ENCODE results near the gene EPHB2.
A peak's percentile ranks its signal among the peaks of the same experiment; 100 is the strongest.

Gene EPHB2

DNA sequence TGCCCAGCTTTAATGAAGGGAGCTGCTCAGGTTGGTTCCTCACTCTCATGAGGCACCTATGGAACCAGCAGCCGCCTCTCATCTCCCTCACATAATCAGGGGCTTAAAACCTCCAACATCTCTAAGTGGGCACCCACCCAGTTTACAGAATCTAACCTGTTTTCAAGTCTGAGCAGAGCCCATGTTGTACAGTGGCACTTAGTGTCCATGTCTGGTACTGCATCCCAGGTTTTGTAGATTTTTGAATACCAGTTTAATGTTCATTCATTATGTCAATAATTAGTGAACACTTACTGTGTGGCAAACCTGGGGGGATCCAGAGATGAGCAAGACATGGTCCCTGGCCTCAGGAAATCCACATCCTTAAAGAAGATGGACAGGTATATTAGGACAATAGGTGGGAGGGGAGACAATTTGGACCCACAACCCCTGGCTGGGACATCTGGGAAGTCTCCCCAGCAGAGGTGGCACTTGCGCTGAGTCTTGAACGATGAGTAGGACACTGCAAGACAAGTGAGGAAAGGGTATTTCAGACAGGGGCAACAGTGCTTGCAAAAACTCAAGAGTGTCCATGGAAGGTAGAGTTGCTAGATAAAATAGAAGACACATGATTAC, 178.7 kb downstream of the EPHB2 start:
- DNase-seq = peak; percentile 26 to 54 (median 45)

DNA sequence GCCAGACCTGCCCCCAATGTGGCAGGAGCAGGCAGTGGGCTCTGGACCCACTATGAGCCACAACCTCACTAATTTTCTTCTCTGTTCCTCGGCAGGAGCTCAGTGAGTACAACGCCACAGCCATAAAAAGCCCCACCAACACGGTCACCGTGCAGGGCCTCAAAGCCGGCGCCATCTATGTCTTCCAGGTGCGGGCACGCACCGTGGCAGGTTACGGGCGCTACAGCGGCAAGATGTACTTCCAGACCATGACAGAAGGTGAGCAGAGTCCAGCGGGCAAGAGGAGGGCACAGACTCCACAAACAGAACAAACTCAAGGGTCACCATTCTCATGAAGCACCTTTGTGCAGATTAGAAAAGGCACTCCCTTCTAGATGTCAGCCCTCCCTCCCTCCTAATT, 182.2 kb downstream of the EPHB2 start:
- DNase-seq = no peak

DNA sequence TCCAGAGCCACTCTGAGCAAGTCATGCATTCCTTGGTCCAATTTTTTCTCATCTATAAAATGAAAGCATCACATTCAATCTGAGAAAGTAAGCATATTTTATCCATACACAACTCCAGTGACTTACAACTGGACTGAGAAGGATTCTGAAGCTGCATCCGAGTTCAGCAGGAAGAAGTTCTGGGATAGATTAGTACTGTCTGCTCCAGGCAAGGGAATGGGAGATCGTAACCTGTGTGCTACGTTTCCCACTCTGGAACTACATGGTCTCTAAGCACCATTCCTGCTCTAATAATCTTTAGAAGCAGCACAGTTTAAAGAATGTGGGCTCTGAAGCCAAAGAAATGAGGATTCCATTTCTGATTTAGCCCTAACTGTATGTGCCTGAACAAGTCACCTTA, 182.7 kb downstream of the EPHB2 start:
- DNase-seq = no peak

DNA sequence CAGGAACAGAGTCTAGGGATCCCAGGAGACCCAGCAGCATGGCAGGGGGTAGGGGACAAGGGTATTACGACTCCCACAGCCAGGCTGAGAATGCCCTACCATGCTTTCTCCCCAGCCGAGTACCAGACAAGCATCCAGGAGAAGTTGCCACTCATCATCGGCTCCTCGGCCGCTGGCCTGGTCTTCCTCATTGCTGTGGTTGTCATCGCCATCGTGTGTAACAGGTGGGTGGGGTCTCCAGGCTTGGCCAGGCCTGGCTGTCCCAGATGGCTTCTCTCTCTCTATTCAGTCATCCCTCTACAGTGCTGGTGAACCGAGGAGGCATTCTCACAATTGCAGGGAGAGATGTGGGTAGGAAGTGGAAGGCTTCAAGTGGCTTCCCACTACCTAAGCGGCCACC, 184.7 kb downstream of the EPHB2 start:
- no peak for DNase-seq

DNA sequence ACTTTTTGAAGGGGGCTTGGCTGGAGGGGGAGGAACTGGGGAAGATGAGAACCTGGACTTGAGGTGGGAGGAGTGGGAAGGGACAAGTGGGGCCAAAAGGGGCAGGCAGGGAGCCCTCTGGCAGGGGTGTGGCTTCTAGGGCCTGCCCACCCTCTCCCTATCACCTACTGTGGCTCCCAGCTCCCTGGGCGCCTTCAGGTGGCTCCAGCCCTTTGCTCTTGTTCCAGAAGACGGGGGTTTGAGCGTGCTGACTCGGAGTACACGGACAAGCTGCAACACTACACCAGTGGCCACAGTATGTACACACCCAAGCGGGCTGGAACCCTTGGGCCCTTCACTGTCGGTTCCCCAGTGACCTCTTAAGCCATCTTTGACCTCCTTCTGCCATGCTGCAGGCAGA, 185.5 kb downstream of the EPHB2 start:
- DNase-seq = no peak

DNA sequence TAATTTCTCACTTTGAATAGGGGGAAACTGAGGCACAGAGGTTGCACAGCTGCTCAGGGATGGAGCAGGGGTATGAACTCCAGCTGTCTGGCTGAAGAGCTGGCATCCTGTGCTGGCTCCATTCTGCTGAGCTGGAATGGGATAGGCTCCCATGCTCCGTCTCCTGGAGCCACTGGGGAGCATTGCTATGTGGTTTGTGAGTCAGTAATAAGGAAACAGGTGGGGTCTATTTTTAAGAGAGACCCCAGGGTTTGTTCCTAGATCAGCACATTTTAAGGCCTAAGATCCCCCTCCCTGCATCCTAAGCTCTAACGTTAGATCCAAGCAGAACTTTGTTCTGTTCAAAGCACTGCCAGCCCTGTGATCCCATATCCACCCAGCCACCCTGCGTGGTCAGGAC, 189.8 kb downstream of the EPHB2 start:
- DNase-seq = no peak

DNA sequence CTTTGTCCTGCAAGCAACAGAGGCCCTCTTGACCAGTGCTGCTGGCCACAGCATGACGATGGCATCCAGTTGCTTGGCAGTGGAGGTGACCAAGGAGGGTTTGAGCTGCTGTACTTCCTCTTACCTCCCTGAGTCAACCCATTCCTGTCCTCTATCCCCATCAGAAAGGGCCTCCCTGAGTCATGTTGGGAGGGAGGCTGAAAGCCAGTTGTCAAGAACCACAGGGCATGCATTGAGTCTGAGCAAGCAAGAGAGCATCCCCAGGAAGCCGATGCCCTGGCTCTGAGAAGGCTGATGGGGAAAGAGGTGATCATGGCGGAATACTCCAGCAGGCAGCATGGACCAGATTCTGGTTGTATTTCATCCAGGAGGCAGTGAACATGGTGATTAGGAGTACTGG, 192.5 kb downstream of the EPHB2 start:
- no peak for DNase-seq

DNA sequence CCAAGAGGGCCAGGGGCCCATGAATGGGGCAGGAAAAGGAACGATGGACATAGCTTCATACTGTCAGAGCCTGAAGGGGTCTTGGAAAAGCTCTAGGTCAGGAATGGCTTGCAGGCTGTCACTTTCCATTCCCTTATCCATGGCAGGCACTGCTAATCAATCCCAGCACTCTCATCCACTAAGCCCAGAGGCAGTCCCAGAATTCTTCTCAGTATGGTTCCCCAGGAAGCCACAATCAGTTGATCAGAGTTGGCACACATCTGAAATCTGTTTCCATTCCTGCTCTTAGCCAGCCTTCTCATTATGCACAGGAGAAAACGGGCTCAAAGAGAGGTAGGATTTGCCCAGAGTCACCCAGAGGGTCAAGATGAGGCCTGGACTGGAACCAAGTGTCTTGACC, 196.3 kb downstream of the EPHB2 start:
- no peak for DNase-seq

DNA sequence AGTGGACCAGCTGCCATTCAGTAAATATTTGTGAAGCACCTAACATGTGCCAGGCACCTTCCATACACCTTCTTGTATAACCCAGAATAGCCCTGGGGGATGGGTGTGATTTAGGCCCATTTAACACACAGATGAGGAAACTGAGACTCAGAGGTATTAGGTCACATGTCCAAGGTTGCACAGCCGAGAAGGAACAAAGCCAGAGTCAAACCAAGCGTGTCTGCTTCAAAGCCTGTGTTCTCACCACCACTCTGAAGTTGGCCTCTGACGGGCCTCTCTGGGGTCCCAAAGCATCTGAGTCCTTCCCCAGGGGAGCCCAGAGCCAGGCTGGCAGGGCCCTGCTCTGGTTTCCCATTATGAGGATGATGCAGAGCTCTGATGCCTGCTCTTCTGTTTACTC, 196.9 kb downstream of the EPHB2 start:
- DNase-seq = no peak

DNA sequence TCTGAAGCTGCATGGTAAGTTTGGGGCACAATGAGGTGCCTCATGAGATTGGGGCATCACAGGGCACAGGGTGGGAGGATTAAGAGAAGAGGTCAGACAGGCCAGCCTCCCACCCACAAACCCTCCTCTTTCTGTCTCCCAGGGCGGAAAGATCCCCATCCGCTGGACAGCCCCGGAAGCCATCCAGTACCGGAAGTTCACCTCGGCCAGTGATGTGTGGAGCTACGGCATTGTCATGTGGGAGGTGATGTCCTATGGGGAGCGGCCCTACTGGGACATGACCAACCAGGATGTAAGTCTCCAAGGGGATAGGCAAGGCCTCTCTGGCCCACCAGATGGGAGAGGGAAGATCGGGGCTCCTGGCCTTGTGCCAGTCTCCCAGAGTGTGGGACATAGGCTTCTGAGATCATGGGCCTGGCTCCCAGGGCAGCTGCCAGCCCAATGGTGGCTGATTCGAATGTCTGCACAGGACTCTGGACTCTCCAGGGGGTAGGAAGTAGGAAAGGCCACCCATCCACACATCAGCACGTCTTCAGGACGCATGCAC, 198.3 kb downstream of the EPHB2 start:
- no peak for DNase-seq

DNA sequence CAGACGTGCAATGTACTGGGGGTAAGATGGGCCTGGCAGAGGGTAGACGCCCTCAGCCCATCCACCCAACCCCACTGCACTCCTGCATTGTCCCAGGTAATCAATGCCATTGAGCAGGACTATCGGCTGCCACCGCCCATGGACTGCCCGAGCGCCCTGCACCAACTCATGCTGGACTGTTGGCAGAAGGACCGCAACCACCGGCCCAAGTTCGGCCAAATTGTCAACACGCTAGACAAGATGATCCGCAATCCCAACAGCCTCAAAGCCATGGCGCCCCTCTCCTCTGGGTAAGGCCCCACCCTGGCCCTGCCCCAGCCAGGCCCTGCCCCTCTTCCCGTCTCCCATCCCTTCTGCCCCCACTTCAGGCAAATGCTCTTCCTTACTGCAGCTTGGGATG, 199.6 kb downstream of the EPHB2 start:
- DNase-seq = no peak

DNA sequence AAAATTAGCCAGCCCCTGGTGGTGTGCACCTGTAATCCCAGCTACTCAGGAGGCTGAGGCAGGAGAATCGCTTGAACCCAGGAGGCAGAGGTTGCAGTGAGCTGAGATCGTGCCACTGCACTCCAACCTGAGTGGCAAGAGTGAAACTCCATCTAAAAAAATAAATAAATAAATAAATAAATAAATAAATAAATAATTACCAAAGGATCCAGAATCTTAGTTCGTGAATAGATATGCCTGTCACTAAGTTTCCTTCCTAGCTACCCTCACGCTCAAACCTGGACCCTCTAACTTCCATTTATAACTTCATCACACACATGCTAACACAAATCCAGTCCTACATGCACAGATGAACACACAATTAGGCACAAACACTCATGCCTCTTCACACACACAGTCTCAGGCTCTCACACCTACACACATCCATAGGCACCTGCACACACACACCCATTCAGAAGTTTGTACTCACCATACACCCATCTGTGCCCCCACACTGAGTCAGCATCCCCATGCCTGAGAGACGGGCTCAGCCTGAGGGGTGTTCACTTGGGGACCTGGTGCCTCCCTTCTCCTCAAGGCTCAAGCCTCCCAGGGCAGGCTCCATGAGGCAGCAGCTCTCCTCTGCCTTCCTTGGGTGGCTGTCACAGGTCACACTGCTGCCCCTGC, 200.5 kb downstream of the EPHB2 start:
- no peak for DNase-seq

DNA sequence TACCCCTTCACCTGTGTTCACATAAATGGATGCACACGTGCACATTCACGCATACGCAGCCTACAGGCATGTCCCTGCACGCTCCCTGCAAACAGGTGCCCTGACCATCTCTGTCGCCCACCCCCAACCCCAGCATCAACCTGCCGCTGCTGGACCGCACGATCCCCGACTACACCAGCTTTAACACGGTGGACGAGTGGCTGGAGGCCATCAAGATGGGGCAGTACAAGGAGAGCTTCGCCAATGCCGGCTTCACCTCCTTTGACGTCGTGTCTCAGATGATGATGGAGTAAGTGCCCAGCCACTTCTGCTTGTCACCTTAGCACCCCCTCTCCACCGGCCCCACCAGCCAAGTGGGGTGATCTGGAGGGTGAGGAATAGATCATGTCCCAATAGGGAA, 201.7 kb downstream of the EPHB2 start:
- DNase-seq = no peak

DNA sequence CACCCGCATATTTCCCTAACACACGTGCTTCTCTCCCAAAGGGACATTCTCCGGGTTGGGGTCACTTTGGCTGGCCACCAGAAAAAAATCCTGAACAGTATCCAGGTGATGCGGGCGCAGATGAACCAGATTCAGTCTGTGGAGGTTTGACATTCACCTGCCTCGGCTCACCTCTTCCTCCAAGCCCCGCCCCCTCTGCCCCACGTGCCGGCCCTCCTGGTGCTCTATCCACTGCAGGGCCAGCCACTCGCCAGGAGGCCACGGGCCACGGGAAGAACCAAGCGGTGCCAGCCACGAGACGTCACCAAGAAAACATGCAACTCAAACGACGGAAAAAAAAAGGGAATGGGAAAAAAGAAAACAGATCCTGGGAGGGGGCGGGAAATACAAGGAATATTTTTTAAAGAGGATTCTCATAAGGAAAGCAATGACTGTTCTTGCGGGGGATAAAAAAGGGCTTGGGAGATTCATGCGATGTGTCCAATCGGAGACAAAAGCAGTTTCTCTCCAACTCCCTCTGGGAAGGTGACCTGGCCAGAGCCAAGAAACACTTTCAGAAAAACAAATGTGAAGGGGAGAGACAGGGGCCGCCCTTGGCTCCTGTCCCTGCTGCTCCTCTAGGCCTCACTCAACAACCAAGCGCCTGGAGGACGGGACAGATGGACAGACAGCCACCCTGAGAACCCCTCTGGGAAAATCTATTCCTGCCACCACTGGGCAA, 202.9 kb downstream of the EPHB2 start:
- DNase-seq = no peak

DNA sequence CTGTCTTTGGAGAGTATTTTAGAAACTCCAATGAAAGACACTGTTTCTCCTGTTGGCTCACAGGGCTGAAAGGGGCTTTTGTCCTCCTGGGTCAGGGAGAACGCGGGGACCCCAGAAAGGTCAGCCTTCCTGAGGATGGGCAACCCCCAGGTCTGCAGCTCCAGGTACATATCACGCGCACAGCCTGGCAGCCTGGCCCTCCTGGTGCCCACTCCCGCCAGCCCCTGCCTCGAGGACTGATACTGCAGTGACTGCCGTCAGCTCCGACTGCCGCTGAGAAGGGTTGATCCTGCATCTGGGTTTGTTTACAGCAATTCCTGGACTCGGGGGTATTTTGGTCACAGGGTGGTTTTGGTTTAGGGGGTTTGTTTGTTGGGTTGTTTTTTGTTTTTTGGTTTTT, 203.5 kb downstream of the EPHB2 start:
- no peak for DNase-seq

DNA sequence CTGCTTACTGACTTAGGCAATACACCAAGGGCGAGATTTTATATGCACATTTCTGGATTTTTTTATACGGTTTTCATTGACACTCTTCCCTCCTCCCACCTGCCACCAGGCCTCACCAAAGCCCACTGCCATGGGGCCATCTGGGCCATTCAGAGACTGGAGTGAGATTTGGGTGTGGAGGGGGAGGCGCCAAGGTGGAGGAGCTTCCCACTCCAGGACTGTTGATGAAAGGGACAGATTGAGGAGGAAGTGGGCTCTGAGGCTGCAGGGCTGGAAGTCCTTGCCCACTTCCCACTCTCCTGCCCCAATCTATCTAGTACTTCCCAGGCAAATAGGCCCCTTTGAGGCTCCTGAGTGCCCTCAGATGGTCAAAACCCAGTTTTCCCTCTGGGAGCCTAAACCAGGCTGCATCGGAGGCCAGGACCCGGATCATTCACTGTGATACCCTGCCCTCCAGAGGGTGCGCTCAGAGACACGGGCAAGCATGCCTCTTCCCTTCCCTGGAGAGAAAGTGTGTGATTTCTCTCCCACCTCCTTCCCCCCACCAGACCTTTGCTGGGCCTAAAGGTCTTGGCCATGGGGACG, 204.1 kb downstream of the EPHB2 start:
- DNase-seq = no peak

DNA sequence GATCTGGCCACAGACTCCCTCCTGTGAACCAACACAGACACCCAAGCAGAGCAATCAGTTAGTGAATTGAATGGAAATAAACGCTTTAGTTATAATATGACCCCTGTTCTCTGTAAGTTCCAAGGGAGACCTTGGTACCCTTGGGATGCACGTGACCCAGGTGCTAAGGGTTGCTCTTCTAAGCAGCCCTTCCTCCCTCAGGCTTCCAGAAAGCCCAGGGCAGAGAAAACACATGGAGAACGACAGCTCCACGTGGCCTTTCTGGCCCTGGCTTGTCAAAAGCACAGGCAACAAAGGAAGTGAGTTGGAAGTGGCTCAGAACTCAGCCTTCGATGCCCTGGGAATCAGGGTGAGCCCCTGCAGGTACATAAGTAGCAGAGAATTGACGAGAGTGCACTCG, 204.6 kb downstream of the EPHB2 start:
- no peak for DNase-seq

DNA sequence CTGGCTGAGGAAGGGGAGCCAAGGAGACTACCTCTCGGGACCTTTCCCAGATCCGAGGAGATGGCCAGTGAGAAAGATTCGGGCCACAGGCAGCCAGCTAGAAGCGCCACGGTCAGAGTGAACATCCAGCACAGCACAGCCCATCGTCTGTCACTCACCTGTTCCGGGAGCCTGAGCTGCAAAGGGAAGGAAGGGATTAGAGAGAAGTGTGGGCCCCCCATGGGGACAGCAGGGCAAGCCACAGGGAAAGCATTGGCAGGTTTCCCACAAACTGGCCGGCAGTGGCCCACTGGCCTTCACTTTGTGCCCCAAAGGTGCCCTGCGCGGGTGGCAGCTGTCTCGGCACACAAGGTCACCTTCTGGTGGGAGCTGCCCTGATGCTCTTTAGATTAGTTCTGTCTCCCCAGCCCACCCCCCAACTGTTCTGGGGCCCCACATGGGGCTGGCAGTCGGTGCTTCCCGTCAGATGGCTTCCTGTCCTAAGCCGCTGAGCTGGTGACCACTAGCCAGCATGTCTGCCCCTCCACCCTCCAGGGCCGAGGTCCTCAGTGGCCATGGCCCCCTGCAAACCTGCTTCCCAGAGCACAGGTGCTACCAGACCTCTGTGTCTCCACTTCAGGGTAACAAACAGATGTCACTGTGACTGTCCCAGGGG, 205.3 kb downstream of the EPHB2 start:
- no peak for DNase-seq

DNA sequence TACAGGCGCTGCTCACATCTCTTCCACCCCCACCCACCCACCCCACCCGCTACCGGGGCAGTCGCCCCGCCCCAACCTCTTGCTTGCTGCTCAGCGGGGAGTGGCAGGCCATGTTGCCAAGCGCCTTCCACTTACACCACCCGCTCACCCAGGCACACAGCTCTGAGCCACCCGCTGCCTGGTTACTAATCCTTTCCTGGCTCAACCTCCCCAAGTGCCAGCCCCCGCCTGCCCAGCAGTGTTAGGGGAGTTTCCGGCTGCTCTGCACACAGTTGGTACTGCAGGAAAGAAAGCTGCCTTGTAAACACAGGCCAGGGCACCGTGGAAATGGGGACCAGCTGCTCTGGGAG, 205.8 kb downstream of the EPHB2 start:
- DNase-seq = no peak

DNA sequence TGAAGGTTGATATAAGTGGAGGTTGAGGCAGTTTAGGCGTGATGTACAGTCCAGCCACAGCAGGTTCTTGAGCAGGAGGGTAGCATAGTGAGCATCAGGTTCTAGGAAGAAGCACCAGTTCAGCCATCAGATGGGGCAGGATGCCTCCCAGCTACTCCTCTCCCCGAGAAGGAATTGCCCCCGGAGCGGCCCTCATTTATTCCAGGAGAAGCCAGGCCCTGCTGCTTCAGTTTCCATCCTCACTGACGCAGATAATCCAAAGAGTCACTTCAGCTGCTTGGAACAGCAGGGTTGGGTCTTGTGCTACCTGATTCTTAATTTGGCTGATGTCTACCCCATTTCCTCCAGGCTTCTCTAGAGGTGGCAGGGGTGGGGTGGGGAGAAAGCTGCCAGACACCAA, 207.3 kb downstream of the EPHB2 start:
- no peak for DNase-seq

DNA sequence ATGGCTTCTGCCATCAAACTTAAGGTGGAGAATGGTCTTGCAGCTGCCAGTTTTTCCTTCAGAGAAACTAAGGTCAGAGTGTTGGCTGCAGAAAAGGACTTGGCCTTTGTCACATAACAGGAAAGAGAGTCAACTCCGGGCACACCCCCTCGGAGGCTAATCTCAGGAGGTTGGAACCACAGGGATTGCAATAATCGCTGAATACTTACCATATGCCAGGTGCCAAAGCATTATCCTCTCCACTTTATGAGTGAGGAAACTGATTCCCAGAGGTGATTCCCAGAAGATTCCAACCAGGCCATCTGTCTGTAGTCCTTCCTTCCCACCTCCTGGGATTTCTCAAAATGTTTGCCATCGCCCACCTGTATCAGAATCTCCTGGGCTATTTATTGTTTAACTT, 208.0 kb downstream of the EPHB2 start:
- DNase-seq = no peak

DNA sequence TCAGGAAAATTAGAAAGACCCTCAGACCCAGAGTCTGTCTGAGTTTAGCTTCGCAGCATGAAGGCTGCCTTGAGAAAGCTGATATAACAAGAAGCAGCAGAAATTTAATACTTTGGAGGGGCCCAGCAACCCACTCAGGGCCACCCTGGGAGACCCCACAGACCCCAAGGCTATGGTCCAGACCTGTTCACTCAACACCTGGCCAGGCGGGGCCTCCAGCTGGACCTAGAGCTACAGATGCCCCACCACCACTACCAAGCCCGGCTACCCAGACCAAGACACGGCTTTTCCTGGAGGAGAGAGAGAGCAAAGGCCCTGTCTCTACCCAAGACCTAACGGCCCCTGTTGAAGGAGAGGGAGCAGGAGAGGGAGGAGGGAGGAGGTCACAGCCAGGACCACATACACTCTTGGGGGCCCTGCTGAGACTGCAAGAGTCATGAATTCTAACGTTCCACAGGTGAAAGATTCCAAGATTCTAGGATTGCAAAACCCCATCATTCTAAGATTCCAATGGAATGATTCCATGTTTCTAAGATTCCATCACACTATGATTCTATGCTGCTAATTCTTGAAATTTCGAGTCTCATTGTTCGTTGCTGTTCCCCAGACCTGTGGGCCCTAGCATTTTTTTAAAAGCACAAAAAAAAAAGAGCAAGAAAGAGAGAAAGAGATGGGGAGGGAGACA, 208.8 kb downstream of the EPHB2 start:
- DNase-seq = no peak

Data from suppressor macrophage treated with lipopolysaccharide for 1 hour (primary cell).